HG03342 (cell line): ENCODE measurements around the gene MMADHC.

ENCODE experiments used
- ATAC-seq: cut with Tn5 transposase; IDR thresholded peaks from one replicate; pipeline ENCODE4 v1.9.1; 2021; ENCODE audit warnings: mild to moderate bottlenecking, moderate library complexity; ENCODE audit not compliant: unreplicated experiment

Gene MMADHC

DNA sequence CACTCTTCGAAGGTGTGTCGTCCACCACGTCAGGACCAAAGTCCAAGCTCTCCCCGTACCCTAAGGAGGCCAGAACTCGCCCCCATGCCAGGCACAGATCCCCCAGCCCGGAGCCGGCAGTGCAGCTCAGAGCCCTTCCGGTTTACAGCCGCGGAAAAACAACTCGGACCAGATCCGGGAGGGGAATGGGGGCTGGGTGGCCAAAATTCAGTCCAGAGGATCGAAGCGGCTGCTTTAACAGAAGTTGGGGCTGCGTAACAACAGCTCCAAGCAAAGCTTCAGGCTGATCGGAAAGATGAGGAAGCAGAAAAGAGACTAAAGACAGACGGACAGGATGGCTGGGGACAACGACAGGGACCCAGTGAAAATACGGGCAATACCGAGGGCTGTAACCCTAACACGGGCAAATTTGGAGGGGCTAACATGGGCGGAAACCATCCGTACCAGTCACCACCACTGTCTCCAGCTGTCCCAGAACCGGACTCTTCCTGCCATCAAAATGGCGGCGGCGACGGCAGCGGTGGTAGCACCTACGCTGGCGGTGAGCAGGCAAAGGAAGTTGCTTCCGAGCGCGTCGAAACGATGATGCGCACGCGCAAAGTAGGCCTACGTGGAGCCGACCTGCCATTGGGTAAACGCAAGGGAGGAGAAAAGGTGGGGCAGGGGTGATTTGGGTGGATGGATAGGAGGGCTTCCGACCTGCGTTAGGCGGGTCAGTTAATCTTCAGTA is at the start of gene MMADHC:
Gene MMADHC, minus strand, starts transcription at position 556 of the 730 bp plus-strand sequence. CDS start 678 bp downstream, outside the sequence.
- peak; percentile 98 for ATAC-seq

DNA sequence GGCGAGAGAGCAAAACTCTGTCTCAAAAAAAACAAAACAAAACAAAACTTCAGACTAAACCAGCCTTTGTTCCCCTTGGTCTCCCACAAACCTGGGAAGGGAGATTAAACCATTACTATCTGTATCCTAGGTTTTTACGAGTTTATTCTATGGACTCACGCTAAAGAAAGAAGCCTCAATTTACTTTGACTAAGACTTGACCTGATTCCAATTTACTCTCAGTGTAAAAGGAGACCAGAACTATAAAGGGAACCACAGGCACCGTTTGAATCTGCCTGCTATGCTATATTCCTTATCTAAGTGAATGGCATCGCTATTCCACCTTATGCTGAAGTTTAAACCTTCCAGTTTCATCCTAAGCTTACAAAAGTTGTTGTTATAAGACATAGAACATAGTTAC is 46.5 kb upstream of the MMADHC start:
- ATAC-seq: no peak

DNA sequence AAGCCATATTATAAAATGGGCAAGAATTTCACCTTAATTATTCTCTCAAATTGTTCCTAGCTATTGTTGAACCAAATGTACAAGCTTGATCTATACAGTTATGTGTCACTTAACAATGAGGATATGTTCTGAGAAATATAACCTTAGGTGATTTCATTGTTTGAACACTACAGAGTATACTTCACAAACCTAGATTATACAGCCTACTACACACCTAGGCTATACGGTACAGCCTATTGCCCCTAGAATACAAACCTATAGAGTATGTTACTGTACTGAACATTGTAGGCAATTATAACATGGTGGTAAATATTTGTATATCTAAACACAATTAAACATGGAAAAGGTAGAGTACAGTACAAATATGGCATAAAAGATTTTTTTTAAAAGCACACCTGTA is 42.9 kb upstream of the MMADHC start:
- no peak for ATAC-seq

DNA sequence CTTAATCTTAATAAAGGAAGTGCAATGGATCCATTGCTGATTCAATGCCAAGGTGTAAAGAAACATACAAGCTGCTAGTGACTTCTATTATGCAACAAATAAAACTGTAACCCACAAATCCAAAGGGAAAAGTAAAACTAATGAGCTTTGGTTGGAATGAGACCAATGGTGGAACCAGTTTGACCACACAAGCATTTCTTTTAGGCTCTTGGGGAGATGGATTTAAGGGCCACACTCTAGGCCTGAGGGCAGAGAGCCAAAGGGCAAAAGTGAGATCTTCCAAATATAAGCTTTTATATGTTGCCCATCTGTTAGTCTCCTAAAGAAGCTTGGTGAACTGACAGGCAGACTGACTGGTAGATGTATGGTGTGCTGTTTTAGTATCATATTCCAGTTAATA is 41.5 kb upstream of the MMADHC start:
- ATAC-seq: no peak

- ATAC-seq: no peak
These were observed 39.7 kb upstream of the MMADHC start for GRCh38 chr2:149627111-149627801.

DNA sequence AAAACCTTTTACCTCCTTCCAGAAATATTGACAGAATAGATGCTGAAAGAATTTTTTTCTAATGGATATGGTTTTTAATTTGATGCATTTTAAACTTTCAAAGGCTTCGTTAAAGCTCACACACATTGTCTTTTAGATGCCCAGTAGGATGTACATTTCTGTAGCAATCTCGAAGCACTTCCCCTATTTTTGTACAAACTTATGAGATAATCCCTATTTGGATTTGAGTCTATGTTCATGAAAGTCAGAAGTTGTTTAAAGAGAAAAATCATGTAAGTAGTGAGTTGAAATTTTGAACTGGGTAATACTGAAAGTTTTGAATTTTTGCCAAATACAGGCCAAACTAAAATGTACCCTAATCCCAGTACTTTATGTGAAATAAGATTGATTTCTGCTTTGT is 38.1 kb upstream of the MMADHC start:
- no peak for ATAC-seq

DNA sequence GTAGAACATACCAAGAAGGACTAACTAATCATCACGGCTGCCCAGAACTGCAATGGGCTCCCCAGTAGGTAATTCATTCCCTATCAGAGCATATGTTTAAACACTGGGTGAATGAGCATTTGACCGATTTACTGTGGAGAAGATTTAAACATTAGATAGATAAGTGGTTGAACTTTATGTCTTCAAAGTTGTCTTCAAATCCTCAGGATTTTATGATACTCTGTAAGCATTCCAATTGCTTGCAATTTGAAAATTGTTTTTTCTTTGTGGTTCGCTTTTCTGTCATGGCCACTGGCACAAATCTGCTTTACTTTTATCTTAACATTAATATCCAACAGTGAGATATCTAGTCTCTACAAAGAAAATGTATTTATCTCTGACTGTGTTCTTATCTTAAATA is 37.7 kb upstream of the MMADHC start:
- no peak for ATAC-seq

DNA sequence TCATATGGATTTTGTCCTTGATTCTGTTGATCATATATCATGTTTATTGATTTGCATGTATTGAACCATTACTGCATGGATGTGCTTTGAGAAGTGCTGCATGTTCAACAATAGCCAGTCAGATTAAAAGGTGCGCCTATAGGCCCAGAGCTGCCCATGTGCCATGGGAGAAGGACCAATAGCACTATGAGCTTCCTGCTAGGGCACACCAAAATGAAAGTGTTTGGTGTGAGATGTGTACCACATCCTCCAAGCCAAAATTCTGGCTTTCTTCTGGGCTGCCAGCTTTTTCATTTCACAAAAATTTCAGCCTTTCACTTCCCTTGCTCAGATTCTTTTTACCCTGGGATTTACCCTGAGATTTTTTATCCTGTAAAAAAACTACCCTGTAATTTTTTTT is 34.8 kb upstream of the MMADHC start:
- peak; percentile 65 for ATAC-seq

- ATAC-seq: no peak
These were observed 29.9 kb upstream of the MMADHC start for GRCh38 chr2:149617476-149617875.

DNA sequence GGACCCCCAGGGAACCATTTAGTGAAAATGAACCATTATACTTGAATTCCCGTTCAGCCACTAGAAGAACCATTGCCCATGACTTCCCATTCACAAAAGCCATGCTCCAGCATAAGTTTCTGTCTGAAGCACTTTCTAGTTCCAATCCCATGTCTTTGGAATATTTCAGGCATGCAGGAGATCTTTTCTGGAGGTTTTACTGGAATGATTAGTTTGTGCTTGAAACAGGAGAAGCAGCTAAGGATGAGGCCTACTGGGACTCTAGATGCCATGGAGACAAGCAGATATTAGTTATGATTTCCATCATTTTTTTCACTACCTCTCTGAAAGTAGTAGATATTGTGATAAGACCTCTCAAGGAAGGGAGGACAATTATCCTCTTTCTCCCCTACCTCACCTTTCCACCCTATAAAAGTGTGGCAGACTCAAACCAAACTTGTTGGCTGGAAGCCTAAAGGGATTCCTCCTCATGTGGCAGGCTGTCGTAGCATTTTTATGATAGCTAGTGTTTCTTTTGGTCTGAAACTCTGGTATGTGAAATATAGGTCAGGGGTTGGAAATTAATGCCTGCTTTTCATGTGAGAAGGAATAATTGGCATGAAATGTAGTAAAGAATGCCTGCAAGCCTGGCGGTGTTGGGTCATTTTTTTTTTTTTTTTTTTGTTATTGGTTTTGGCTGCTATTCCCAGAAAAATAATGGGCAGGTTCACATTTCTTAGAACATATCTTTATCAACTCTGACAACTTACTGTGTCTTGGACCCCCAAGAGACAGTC is 29.3 kb upstream of the MMADHC start:
- no peak for ATAC-seq

GRCh38 chr2:149613704-149614103 is 26.1 kb upstream of the MMADHC start:
- ATAC-seq: no peak

DNA sequence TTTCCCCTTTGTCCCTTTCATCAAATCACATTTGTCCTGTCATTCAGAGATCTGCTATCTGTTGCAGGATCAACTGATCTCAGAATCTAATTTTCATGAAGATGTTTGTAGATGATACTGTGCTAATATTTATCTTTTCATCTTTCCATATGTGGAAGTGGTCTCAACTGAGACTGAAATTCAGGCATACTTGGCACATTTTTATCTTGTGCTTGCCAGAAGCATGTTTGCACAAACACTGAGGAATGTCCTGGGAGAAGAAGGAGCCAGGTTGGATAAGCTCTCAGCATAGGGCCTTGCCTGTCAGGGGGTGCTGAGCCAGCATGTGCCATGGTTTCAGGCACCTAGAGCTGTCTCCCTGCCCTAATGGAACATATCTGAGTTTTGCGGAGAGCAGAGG is 24.5 kb upstream of the MMADHC start:
- ATAC-seq: no peak

- no peak for ATAC-seq
These were observed 23.7 kb upstream of the MMADHC start for GRCh38 chr2:149611100-149611820.

GRCh38 chr2:149606251-149606811 is 18.8 kb upstream of the MMADHC start:
- no peak for ATAC-seq

GRCh38 chr2:149603248-149603647 is 15.7 kb upstream of the MMADHC start:
- ATAC-seq: no peak

GRCh38 chr2:149601141-149601796 is 13.7 kb upstream of the MMADHC start:
- ATAC-seq: no peak

- ATAC-seq: peak; percentile 98
These were observed 10.2 kb upstream of the MMADHC start for GRCh38 chr2:149597668-149598326.

DNA sequence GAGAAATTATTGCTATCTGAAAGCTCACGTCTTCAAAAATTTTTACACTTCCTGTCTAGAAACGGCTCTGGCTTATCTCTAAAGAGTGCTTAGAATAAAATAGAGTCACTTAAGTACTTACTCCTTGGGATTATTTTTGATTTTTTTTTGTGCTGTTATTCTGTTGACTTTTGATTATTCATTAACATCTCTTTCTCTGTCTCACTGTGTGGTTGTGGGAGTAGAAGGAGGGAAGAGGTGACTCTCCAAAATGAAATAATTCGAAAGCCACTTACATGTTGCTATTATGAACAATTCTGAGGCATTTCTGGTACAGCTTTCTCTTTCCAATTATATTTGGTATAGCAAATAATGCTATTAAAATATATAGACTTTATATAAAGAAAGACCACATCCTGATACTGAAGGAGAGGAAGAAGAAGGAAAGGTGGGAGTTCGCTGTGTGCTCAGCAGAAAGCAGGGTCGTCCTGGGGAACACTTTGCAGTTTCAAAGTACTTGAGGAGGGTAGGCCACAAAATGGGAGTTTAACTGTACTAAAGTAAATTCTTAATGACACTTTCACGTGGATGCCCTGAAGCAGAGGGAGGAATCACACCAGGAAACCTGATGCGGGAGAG is 9.6 kb upstream of the MMADHC start:
- ATAC-seq: peak; percentile 8

- ATAC-seq: no peak
These were observed 8.9 kb upstream of the MMADHC start for GRCh38 chr2:149596471-149596870.
